ENCODE data around the gene CREB3L2. TPM values are rescaled to one million over a fixed set of nuclear protein-coding genes. Genes with fewer than 3 reads are reported as not detected.

The CREB3L2 gene
- total and polyA plus RNA-seq, 2 of the 13 experiments (the other 11 are each of a cell fraction or from before 2014, with no cell fraction given) = 22.1 to 41.1 TPM

DNA sequence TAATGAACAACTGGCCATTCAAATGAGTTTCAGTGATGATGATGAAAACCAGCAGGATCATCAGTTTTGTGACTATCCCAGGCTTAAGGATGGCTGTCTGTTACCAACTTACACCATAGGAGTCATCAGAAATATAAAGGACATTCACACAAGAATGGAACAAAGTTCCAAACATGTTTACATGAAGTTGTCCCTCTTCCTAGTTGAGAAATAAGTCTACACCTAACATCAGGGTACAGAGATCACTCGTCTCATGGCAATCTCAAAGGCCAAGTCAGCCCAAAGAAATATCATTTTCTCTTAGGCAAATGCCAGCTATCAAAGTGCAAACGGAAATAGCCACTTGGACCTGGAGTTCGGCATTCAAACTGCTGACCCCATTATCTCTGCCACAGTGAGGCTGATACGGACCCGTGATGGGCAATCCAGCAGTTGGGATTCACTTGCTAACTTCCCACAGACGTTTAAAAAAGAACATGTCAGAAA lies 53.0 kb downstream of the CREB3L2 start (continued):
- no peak for TF ChIP-seq ATF5 (CRISPR knock-in tag; IDR thresholded peaks at IDR 0.05; ENCODE audit: low read depth)
- TF ChIP-seq AGO1 (IDR thresholded peaks at IDR 0.05; ENCODE audit: low read depth, low read length, poor library complexity, severe bottlenecking) = no peak
- no peak for TF ChIP-seq BHLHE40 (IDR thresholded peaks at IDR 0.05; ENCODE audit: low read length)

- ATAC-seq = peak; percentile 39; the same call in 1 of the 3 replicates
- peaks cover 96% of the 10 kb centered on the region for H3K4me1 ChIP-seq (ENCODE audit: insufficient read depth, low read length)
- H3K9me3 ChIP-seq (ENCODE audit: low read length) = no peaks in the 10 kb centered on the region
- no peaks in the 10 kb centered on the region for H3K27me3 ChIP-seq (ENCODE audit: control insufficient read depth in 1 of 2, insufficient read depth in 2 of 2, low read length in 2 of 2)
- FAIRE-seq = no peak
- POLR2A ChIA-PET = interaction anchor here (0.8 to 3.4 kb wide), 9 partner anchors 8 to 53 kb away, joined by 3 to 21 read pairs (median 6); partner anchors contain the start of gene CREB3L2
- 35% methylated on average over 5 of the region's 5 CpGs for WGBS (ENCODE audit: low lambda C conversion rate)
- in situ Hi-C loops (cut with HindIII; ENCODE audit: extremely low pct_ligation_motif_present, low pct_unique_long_range_greater_than_20kb) (no loop called here), intact Hi-C loops (cut with micrococcal nuclease; ENCODE audit: unreplicated experiment) (loop anchor here (2.0 kb wide), 1 partner anchor 19 kb away; no protein-coding TSS in a partner anchor)
- TSS peak; percentile 4 for BruUV-seq (replicated peaks)
- peak overlapping the region in 1 of 3 experiments; percentile 47; a peak in 1 of 6 replicates for H3K4me3 ChIP-seq (replicated peaks in 1 of 3; ENCODE audit: insufficient read depth in 1 of 3, low read depth in 2 of 3, low read length in 3 of 3)
- H4K20me1 ChIP-seq (ENCODE audit: insufficient read depth, low read length) = no peaks in the 10 kb centered on the region
- peak overlapping the region; percentile 83 for H3K4me2 ChIP-seq (ENCODE audit: low read depth, low read length)
- peak overlapping the region; percentile 88 for H3K27ac ChIP-seq (ENCODE audit: extremely low read length, insufficient read depth, low read length)
- H3K79me2 ChIP-seq (ENCODE audit: insufficient read depth, low read length) = peaks cover 91% of the 10 kb centered on the region
- H3K9ac ChIP-seq (ENCODE audit: insufficient read depth, low read depth, low read length) = 0 out of 2 replicates have a peak overlapping the region, but pooled peaks have one; percentile 7
- DNase-seq (ENCODE audit: low spot score) = no peak
- H2AFZ ChIP-seq (ENCODE audit: low read length) = no peak overlapping the region
- CTCF ChIA-PET (ENCODE audit: low intra/inter-chr PET ratio, low total read pairs) = no interaction called here
- H3K36me3 ChIP-seq (replicated peaks in 1 of 2; ENCODE audit: control insufficient read depth in 1 of 2, insufficient read depth in 2 of 2, low read length in 2 of 2) = peaks cover 1 to 9% of the 10 kb centered on the region in 2 experiments; a peak in 4 of 5 replicates
- TF ChIP-seq, protein P1, sequence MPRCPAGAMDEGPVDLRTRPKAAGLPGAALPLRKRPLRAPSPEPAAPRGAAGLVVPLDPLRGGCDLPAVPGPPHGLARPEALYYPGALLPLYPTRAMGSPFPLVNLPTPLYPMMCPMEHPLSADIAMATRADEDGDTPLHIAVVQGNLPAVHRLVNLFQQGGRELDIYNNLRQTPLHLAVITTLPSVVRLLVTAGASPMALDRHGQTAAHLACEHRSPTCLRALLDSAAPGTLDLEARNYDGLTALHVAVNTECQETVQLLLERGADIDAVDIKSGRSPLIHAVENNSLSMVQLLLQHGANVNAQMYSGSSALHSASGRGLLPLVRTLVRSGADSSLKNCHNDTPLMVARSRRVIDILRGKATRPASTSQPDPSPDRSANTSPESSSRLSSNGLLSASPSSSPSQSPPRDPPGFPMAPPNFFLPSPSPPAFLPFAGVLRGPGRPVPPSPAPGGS (CRISPR knock-in tag; IDR thresholded peaks at IDR 0.05) = no peak
- TF ChIP-seq RFXAP (CRISPR knock-in tag; IDR thresholded peaks at IDR 0.05; ENCODE audit: borderline replicate concordance) (no peak), ZNF780A (CRISPR knock-in tag; IDR thresholded peaks at IDR 0.05) (0 out of 2 replicates have a peak, but pooled peaks have one; percentile 38), RARG (CRISPR knock-in tag; IDR thresholded peaks at IDR 0.05; ENCODE audit: low read depth) (0 out of 2 replicates have a peak, but pooled peaks have one; percentile 51), SMAD3 (CRISPR knock-in tag; IDR thresholded peaks at IDR 0.05) (peak; percentile 19; the same call in 1 of the 2 replicates), FOXP1 (IDR thresholded peaks at IDR 0.05) (no peak), FOXP1 (CRISPR knock-in tag; IDR thresholded peaks at IDR 0.05) (peak; percentile 82), TBX2 (CRISPR knock-in tag; IDR thresholded peaks at IDR 0.05; ENCODE audit: borderline replicate concordance) (no peak), MED1 (CRISPR knock-in tag; IDR thresholded peaks at IDR 0.05) (peak; percentile 10; the same call in 1 of the 2 replicates), BCL6 (CRISPR knock-in tag; IDR thresholded peaks at IDR 0.05) (peak; percentile 28; the same call in 1 of the 2 replicates), PAWR (CRISPR knock-in tag; IDR thresholded peaks at IDR 0.05; ENCODE audit: borderline replicate concordance) (no peak)
- TF ChIP-seq, protein P2, sequence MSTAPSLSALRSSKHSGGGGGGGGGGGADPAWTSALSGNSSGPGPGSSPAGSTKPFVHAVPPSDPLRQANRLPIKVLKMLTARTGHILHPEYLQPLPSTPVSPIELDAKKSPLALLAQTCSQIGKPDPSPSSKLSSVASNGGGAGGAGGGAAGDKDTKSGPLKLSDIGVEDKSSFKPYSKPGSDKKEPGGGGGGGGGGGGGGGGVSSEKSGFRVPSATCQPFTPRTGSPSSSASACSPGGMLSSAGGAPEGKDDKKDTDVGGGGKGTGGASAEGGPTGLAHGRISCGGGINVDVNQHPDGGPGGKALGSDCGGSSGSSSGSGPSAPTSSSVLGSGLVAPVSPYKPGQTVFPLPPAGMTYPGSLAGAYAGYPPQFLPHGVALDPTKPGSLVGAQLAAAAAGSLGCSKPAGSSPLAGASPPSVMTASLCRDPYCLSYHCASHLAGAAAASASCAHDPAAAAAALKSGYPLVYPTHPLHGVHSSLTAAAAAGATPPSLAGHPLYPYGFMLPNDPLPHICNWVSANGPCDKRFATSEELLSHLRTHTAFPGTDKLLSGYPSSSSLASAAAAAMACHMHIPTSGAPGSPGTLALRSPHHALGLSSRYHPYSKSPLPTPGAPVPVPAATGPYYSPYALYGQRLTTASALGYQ (CRISPR knock-in tag; IDR thresholded peaks at IDR 0.05) = peak; percentile 6
- TF ChIP-seq, protein P3, sequence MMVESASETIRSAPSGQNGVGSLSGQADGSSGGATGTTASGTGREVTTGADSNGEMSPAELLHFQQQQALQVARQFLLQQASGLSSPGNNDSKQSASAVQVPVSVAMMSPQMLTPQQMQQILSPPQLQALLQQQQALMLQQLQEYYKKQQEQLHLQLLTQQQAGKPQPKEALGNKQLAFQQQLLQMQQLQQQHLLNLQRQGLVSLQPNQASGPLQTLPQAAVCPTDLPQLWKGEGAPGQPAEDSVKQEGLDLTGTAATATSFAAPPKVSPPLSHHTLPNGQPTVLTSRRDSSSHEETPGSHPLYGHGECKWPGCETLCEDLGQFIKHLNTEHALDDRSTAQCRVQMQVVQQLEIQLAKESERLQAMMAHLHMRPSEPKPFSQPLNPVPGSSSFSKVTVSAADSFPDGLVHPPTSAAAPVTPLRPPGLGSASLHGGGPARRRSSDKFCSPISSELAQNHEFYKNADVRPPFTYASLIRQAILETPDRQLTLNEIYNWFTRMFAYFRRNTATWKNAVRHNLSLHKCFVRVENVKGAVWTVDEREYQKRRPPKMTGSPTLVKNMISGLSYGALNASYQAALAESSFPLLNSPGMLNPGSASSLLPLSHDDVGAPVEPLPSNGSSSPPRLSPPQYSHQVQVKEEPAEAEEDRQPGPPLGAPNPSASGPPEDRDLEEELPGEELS (CRISPR knock-in tag; IDR thresholded peaks at IDR 0.05) = peak; percentile 55; the same call in 1 of the 2 replicates
Measured at GRCh38 chr7:137948083-137948844, 53.6 kb downstream of the CREB3L2 start.
